IMR-90 (cell line): Measurements from ENCODE around the gene PCDHA8.

Source experiments
- CTCF ChIP-seq: conservative IDR thresholded peaks from 2 replicates; pipeline ENCODE4 v1.5.1; 2012; ENCODE audit warnings: mild to moderate bottlenecking, low read depth, low read length, improper control_type of control experiment
- MXI1 ChIP-seq: IDR thresholded peaks from 2 replicates; pipeline ENCODE4 v1.6.1; 2012; ENCODE audit warnings: low read depth, mild to moderate bottlenecking, low read length, moderate library complexity, borderline replicate concordance
- POLR2A ChIP-seq: IDR thresholded peaks from 2 replicates; pipeline ENCODE4 v1.6.1; 2012; ENCODE audit warnings: mild to moderate bottlenecking, low read depth, low read length
- RAD21 ChIP-seq: IDR thresholded peaks from 2 replicates; pipeline ENCODE4 v1.6.1; 2012; ENCODE audit warnings: low read length, improper control_type of control experiment

- TF ChIP-seq CTCF (no peak), MXI1 (no peak), POLR2A (no peak), RAD21 (no peak)
Observed at GRCh38 chr5:140827704-140828361, 13.2 kb upstream of the PCDHA8 start, which contains the start of gene PCDHA6.
